K562 (cell line): ENCODE measurements around the gene SGPP1. TPM values are rescaled to one million over a fixed set of nuclear protein-coding genes. Genes with fewer than 3 reads are reported as not detected.

Experiments used
- DPF2 ChIP-seq: fragments of 450-650 bp; IDR thresholded peaks from 2 replicates; pipeline ENCODE4 v1.6.1; 2016
- FOXK2 ChIP-seq, 2 experiments: fragments of 450-650 bp; IDR thresholded peaks in 1 of 2; conservative IDR thresholded peaks in 1 of 2; 2 replicates each; pipeline ENCODE4 v1.6.1; 2016; ENCODE audit warnings: low read depth in 2 of 2, mild to moderate bottlenecking in 1 of 2
- GATAD2B ChIP-seq: fragments of 450-650 bp; IDR thresholded peaks from 2 replicates; pipeline ENCODE4 v1.6.1; 2017; ENCODE audit warnings: mild to moderate bottlenecking, borderline replicate concordance
- KAT7 ChIP-seq: sonication (generic); formaldehyde crosslinking; IDR thresholded peaks from 2 replicates; pipeline ENCODE4 v1.8.0; 2022; ENCODE audit warnings: missing genetic modification reagents, mild to moderate bottlenecking, borderline replicate concordance
- NRF1 ChIP-seq, 2 experiments: fragments of 450-650 bp; IDR thresholded peaks in 1 of 2; conservative IDR thresholded peaks in 1 of 2; 2 replicates each; pipeline ENCODE4 v1.6.1; 2014; ENCODE audit warnings: mild to moderate bottlenecking in 2 of 2
- PPARD ChIP-seq: fragments of 250-450 bp; sonication (Bioruptor Pico); IDR thresholded peaks from 2 replicates; pipeline ENCODE4 v1.8.0; 2022; ENCODE audit warnings: inconsistent platforms, mild to moderate bottlenecking, moderate library complexity
- YY1 ChIP-seq, 3 experiments: IDR thresholded peaks; 2 replicates each; pipeline ENCODE4 v1.6.1; 2011; ENCODE audit warnings: low read length in 2 of 3, mild to moderate bottlenecking in 2 of 3, moderate library complexity in 2 of 3, borderline replicate concordance in 1 of 3, control low read depth in 1 of 3, low read depth in 1 of 3; ENCODE audit not compliant: insufficient read depth in 3 of 3, insufficient replicate concordance in 2 of 3, control insufficient read depth in 1 of 3, insufficient read length in 1 of 3; ENCODE audit errors: extremely low read depth in 1 of 3
- ZNF263 ChIP-seq: sonication (generic); formaldehyde crosslinking; IDR thresholded peaks from 2 replicates; pipeline ENCODE4 v1.8.0; 2022; ENCODE audit warnings: mild to moderate bottlenecking, missing genetic modification reagents, borderline replicate concordance
- ZNF76 ChIP-seq: fragments of 250-450 bp; sonication (Bioruptor Pico); IDR thresholded peaks from 2 replicates; pipeline ENCODE4 v1.4.0; 2020; ENCODE audit warnings: mild to moderate bottlenecking, moderate library complexity, borderline replicate concordance
- polyA plus RNA-seq, 8 experiments: library from polyadenylated mRNA; depleted of rRNA in 4 of 8; stranded (reverse) in 5 of 8; unstranded in 3 of 8; fragments of >200 nt; fragmentation: Nextera tagmentation in 2 of 8; fragmentation: Illumina TruSeq in 1 of 8; extraction: Ambion mirVana in 2 of 8; extraction: Trizol in 1 of 8; gene quantifications; 2 replicates each; pipeline versions ENCODE4 v1.2.1 to v1.2.3, GENCODE V29; 2011 to 2014; ENCODE audit warnings: inconsistent platforms in 1 of 8, missing spikeins in 1 of 8
- total RNA-seq, 7 experiments: library from RNA; depleted of rRNA in 6 of 7; stranded (reverse); fragments of >200 nt in 6 of 7; fragmentation: Illumina TruSeq in 2 of 7; extraction: Trizol in 2 of 7; gene quantifications; 2 replicates each; pipeline versions ENCODE4 v1.2.1 to v1.2.3, GENCODE V29; 2011 to 2021; ENCODE audit warnings: low replicate concordance in 1 of 7
- TF ChIP-seq, protein P1 (sequence below), 2 experiments: IDR thresholded peaks; 2 replicates each; pipeline ENCODE4 v1.6.1; 2012; ENCODE audit warnings: improper control_type of control experiment in 2 of 2, low read depth in 2 of 2, low read length in 2 of 2, borderline replicate concordance in 1 of 2
- TF ChIP-seq, protein P2 (sequence below): sonication (generic); formaldehyde crosslinking; IDR thresholded peaks from 2 replicates; pipeline ENCODE4 v1.9.0; 2022; ENCODE audit warnings: mild to moderate bottlenecking, missing genetic modification reagents
- TF ChIP-seq, protein P3 (sequence below): fragments of 450-650 bp; IDR thresholded peaks from 2 replicates; pipeline ENCODE4 v1.7.1; 2018; ENCODE audit warnings: mild to moderate bottlenecking, low read depth; ENCODE audit not compliant: partially characterized antibody
- TF ChIP-seq, protein P4 (sequence below): fragments of 250-450 bp; sonication (Bioruptor Pico); IDR thresholded peaks from 2 replicates; pipeline ENCODE4 v1.5.0; 2021; ENCODE audit warnings: mild to moderate bottlenecking, moderate library complexity
- TF ChIP-seq, protein P5 (sequence below), 2 experiments: IDR thresholded peaks; 2 replicates each; pipeline ENCODE4 v1.6.1; 2011; ENCODE audit warnings: borderline replicate concordance in 1 of 2, control low read depth in 1 of 2, low read depth in 1 of 2, low read length in 1 of 2, mild to moderate bottlenecking in 1 of 2, mixed read lengths in 1 of 2, moderate library complexity in 1 of 2; ENCODE audit not compliant: insufficient read depth in 1 of 2, insufficient read length in 1 of 2, poor library complexity in 1 of 2, severe bottlenecking in 1 of 2; ENCODE audit errors: extremely low read depth in 1 of 2

The SGPP1 gene
- total and polyA plus RNA-seq, 9 of the 15 experiments (the other 6 are each of a cell fraction or from before 2014, with no cell fraction given) = 2.2 to 7.3 (median 5.6) TPM

DNA sequence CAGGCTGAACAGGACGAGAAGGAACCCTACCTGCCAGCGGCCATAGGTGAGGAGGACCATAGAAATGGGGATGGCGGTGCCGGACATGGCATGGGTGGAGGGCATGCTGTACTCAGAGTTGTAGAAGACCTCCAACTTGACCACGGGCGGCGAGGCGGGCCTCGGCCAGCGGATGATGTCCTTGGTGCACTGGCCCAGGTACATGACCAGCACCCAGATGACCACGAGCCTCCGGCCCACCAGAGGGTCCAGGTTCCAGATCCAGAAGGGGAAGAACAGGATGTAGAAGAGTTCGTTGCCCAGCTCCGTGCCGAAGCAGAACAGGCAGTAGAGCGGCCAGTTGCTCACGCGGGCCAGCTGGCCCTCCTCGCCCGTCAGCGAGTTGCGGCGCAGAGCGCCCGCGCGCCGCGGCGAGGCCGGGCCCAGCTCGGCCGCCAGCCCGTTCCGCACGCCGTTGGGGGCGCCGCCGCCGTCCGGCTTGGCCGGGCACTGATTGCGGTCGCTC lies 582 bp downstream of the SGPP1 start (continued):
- TF ChIP-seq NRF1 (conservative IDR thresholded peaks at IDR 0.05 in 1 of 2, IDR thresholded peaks at IDR 0.05 in 1 of 2) (peak in 1 of 2 experiments; percentile 21; a peak in 2 of 4 replicates), YY1 (IDR thresholded peaks at IDR 0.05; ENCODE audit: borderline replicate concordance in 1 of 3, control insufficient read depth in 1 of 3, extremely low read depth in 1 of 3, insufficient read depth in 3 of 3, insufficient read length in 1 of 3, insufficient replicate concordance in 2 of 3, low read depth in 1 of 3, low read length in 2 of 3) (peak in 1 of 3 experiments; percentile 34), GATAD2B (0 out of 2 replicates have a peak, but pooled peaks have one; percentile 34), DPF2 (no peak), PPARD (CRISPR knock-in tag) (no peak), KAT7 (CRISPR knock-in tag) (0 out of 2 replicates have a peak, but pooled peaks have one; percentile 13), ZNF76 (CRISPR knock-in tag) (no peak), FOXK2 (conservative IDR thresholded peaks at IDR 0.05 in 1 of 2, IDR thresholded peaks at IDR 0.05 in 1 of 2; ENCODE audit: low read depth in 2 of 2) (no peak), ZNF263 (0 out of 2 replicates have a peak, but pooled peaks have one; percentile 31)
- TF ChIP-seq, protein P1, sequence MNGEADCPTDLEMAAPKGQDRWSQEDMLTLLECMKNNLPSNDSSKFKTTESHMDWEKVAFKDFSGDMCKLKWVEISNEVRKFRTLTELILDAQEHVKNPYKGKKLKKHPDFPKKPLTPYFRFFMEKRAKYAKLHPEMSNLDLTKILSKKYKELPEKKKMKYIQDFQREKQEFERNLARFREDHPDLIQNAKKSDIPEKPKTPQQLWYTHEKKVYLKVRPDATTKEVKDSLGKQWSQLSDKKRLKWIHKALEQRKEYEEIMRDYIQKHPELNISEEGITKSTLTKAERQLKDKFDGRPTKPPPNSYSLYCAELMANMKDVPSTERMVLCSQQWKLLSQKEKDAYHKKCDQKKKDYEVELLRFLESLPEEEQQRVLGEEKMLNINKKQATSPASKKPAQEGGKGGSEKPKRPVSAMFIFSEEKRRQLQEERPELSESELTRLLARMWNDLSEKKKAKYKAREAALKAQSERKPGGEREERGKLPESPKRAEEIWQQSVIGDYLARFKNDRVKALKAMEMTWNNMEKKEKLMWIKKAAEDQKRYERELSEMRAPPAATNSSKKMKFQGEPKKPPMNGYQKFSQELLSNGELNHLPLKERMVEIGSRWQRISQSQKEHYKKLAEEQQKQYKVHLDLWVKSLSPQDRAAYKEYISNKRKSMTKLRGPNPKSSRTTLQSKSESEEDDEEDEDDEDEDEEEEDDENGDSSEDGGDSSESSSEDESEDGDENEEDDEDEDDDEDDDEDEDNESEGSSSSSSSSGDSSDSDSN (IDR thresholded peaks at IDR 0.05; ENCODE audit: borderline replicate concordance in 1 of 2, low read depth in 2 of 2, low read length in 2 of 2) = peak in 1 of 2 experiments; percentile 63; a peak in 1 of 4 replicates
- TF ChIP-seq, protein P2, sequence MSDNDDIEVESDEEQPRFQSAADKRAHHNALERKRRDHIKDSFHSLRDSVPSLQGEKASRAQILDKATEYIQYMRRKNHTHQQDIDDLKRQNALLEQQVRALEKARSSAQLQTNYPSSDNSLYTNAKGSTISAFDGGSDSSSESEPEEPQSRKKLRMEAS = 0 out of 2 replicates have a peak, but pooled peaks have one; percentile 35
- TF ChIP-seq, protein P3, sequence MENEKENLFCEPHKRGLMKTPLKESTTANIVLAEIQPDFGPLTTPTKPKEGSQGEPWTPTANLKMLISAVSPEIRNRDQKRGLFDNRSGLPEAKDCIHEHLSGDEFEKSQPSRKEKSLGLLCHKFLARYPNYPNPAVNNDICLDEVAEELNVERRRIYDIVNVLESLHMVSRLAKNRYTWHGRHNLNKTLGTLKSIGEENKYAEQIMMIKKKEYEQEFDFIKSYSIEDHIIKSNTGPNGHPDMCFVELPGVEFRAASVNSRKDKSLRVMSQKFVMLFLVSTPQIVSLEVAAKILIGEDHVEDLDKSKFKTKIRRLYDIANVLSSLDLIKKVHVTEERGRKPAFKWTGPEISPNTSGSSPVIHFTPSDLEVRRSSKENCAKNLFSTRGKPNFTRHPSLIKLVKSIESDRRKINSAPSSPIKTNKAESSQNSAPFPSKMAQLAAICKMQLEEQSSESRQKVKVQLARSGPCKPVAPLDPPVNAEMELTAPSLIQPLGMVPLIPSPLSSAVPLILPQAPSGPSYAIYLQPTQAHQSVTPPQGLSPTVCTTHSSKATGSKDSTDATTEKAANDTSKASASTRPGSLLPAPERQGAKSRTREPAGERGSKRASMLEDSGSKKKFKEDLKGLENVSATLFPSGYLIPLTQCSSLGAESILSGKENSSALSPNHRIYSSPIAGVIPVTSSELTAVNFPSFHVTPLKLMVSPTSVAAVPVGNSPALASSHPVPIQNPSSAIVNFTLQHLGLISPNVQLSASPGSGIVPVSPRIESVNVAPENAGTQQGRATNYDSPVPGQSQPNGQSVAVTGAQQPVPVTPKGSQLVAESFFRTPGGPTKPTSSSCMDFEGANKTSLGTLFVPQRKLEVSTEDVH = no peak
- TF ChIP-seq, protein P4, sequence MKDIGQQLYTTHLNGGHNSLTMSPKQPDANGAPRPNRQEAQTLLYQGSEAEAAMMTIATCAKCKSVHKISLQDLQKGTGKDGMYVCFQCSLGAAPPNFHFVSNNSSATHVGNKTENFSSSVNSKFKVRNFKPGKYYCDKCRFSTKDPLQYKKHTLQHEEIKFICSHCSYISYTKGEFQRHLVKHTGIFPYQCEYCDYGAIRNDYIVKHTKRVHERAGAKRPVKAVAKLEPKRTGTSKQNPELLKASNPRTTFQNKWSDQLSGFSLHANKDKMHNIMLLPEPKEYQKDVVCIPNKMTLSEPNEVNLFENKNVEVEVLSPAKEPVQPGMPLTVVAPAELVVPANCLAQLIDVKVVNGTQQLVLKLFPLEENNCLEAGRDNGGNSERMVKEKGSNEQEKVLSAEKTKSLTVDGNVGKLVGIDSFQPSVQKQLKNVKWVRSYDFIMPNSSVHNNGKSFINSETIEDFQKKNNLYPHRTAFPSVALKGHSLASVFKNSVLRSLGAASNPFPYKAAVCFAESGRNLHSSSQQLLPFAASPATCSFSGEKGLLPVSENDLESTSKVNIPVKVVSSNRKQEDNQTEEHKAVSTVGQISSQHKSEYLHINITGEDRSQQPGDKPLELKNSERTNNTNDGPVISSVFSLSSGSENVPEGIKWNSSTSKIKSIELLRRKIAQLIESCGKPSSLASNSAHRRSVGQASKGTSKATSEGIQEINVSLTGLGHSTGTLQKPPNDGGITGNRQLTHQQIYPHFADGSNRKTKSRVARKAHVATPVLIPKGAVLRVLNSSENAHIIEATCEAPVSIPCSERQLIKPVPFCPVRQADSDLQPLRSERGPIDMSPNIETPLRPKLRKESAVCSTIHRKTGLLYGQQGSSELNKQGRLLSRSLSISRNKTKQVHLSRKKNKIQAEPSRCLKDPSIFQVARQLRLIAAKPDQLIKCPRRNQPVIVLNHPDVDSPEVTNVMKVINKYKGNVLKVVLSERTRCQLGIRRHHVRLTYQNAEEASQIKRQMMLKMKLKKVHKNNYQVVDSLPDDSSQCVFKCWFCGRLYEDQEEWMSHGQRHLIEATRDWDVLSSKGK (CRISPR knock-in tag) = no peak
- TF ChIP-seq, protein P5, sequence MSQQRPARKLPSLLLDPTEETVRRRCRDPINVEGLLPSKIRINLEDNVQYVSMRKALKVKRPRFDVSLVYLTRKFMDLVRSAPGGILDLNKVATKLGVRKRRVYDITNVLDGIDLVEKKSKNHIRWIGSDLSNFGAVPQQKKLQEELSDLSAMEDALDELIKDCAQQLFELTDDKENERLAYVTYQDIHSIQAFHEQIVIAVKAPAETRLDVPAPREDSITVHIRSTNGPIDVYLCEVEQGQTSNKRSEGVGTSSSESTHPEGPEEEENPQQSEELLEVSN (IDR thresholded peaks at IDR 0.05; ENCODE audit: borderline replicate concordance in 1 of 2, extremely low read depth in 1 of 2, insufficient read depth in 1 of 2, insufficient read length in 1 of 2, low read depth in 1 of 2, low read length in 1 of 2, poor library complexity in 1 of 2, severe bottlenecking in 1 of 2) = peak in 1 of 2 experiments; percentile 46
